Measurements from ENCODE around the gene TUBB4B. TPM values are rescaled to one million over a fixed set of nuclear protein-coding genes. Genes with fewer than 3 reads are reported as not detected.
"Not testable (repeated sequence)": the region's sequence is repeated elsewhere in the genome, so short reads cannot be mapped to it uniquely, and the experiment has no call there.

Gene TUBB4B
- total RNA-seq, 1 donor: 67.7 TPM

- H3K9me3 ChIP-seq (ENCODE audit: low read depth, low read length): no peaks in the 10 kb centered on the region
- peaks cover 3% of the 10 kb centered on the region for H3K4me1 ChIP-seq (ENCODE audit: insufficient read depth, low read length)
- H3K36me3 ChIP-seq (ENCODE audit: insufficient read depth, low read length): no peaks in the 10 kb centered on the region
- peak; percentile 100 for DNase-seq (ENCODE audit: insufficient read length, low spot score, missing footprints)
- H4K20me1 ChIP-seq (ENCODE audit: insufficient read depth, low read length): peaks cover 10% of the 10 kb centered on the region
- H3K27me3 ChIP-seq (ENCODE audit: insufficient read depth, low read length): no peaks in the 10 kb centered on the region
- no peak overlapping the region for H3K4me2 ChIP-seq (ENCODE audit: insufficient read depth, low read length)
- H3K4me3 ChIP-seq (ENCODE audit: insufficient read depth, low read length): peak overlapping the region; percentile 7
- peaks cover 20% of the 10 kb centered on the region for H3K79me2 ChIP-seq (ENCODE audit: insufficient read depth, low read length)
- no peak overlapping the region for H3K27ac ChIP-seq (ENCODE audit: low read depth, low read length)
- H2AFZ ChIP-seq (ENCODE audit: low read length): no peak overlapping the region
- peak; percentile 91 for TF ChIP-seq CTCF (IDR thresholded peaks at IDR 0.05; ENCODE audit: extremely low read depth, low read depth, low read length)
These were observed 4.7 kb upstream of the TUBB4B start for GRCh38 chr9:137236238-137236935.

- no peak overlapping the region for H3K27ac ChIP-seq (ENCODE audit: low read depth, low read length)
- H3K79me2 ChIP-seq (ENCODE audit: insufficient read depth, low read length): peaks cover 25% of the 10 kb centered on the region
- TF ChIP-seq CTCF (IDR thresholded peaks at IDR 0.05; ENCODE audit: extremely low read depth, low read depth, low read length): no peak
- no peak overlapping the region for H3K4me2 ChIP-seq (ENCODE audit: insufficient read depth, low read length)
- peaks cover 15% of the 10 kb centered on the region for H4K20me1 ChIP-seq (ENCODE audit: insufficient read depth, low read length)
- H3K4me1 ChIP-seq (ENCODE audit: insufficient read depth, low read length): peaks cover 3% of the 10 kb centered on the region
- no peak for DNase-seq (ENCODE audit: insufficient read length, low spot score, missing footprints)
- H3K27me3 ChIP-seq (ENCODE audit: insufficient read depth, low read length): no peaks in the 10 kb centered on the region
- H3K4me3 ChIP-seq (ENCODE audit: insufficient read depth, low read length): no peak overlapping the region
- no peak overlapping the region for H2AFZ ChIP-seq (ENCODE audit: low read length)
- no peaks in the 10 kb centered on the region for H3K9me3 ChIP-seq (ENCODE audit: low read depth, low read length)
- peaks cover 3% of the 10 kb centered on the region for H3K36me3 ChIP-seq (ENCODE audit: insufficient read depth, low read length)
These were observed 4.1 kb upstream of the TUBB4B start for GRCh38 chr9:137236936-137237421.

- peaks cover 36% of the 10 kb centered on the region for H3K79me2 ChIP-seq (ENCODE audit: insufficient read depth, low read length)
- no peak for DNase-seq (ENCODE audit: insufficient read length, low spot score, missing footprints)
- H3K27me3 ChIP-seq (ENCODE audit: insufficient read depth, low read length): no peaks in the 10 kb centered on the region
- TF ChIP-seq CTCF (IDR thresholded peaks at IDR 0.05; ENCODE audit: extremely low read depth, low read depth, low read length): no peak
- no peaks in the 10 kb centered on the region for H3K9me3 ChIP-seq (ENCODE audit: low read depth, low read length)
- H3K4me2 ChIP-seq (ENCODE audit: insufficient read depth, low read length): no peak overlapping the region
- H4K20me1 ChIP-seq (ENCODE audit: insufficient read depth, low read length): peaks cover 25% of the 10 kb centered on the region
- H3K4me1 ChIP-seq (ENCODE audit: insufficient read depth, low read length): peaks cover 11% of the 10 kb centered on the region
- H3K4me3 ChIP-seq (ENCODE audit: insufficient read depth, low read length): no peak overlapping the region
- H3K27ac ChIP-seq (ENCODE audit: low read depth, low read length): no peak overlapping the region
- H2AFZ ChIP-seq (ENCODE audit: low read length): no peak overlapping the region
- H3K36me3 ChIP-seq (ENCODE audit: insufficient read depth, low read length): peaks cover 14% of the 10 kb centered on the region
These were observed 3.0 kb upstream of the TUBB4B start for GRCh38 chr9:137237759-137238726.

GRCh38 chr9:137239541-137240200 lies 1.4 kb upstream of the TUBB4B start:
- H3K4me1 ChIP-seq (ENCODE audit: insufficient read depth, low read length): peaks cover 11% of the 10 kb centered on the region
- H3K9me3 ChIP-seq (ENCODE audit: low read depth, low read length); DNase-seq (ENCODE audit: insufficient read length, low spot score, missing footprints); H3K27me3 ChIP-seq (ENCODE audit: insufficient read depth, low read length): not testable (repeated sequence)
- peak overlapping the region; percentile 92 for H3K4me2 ChIP-seq (ENCODE audit: insufficient read depth, low read length)
- H3K4me3 ChIP-seq (ENCODE audit: insufficient read depth, low read length): peak overlapping the region; percentile 82
- H4K20me1 ChIP-seq (ENCODE audit: insufficient read depth, low read length): peaks cover 41% of the 10 kb centered on the region
- H3K79me2 ChIP-seq (ENCODE audit: insufficient read depth, low read length): peaks cover 43% of the 10 kb centered on the region
- peak overlapping the region; percentile 82 for H3K27ac ChIP-seq (ENCODE audit: low read depth, low read length)
- H2AFZ ChIP-seq (ENCODE audit: low read length): peak overlapping the region; percentile 72
- peaks cover 20% of the 10 kb centered on the region for H3K36me3 ChIP-seq (ENCODE audit: insufficient read depth, low read length)
